ENCODE results near the gene NANS. TPM values are rescaled to one million over a fixed set of nuclear protein-coding genes. Genes with fewer than 3 reads are reported as not detected.

NANS gene
- total and polyA plus RNA-seq, 2 of the 13 experiments (the other 11 are each of a cell fraction or from before 2014, with no cell fraction given): 86.9 to 203 TPM

DNA sequence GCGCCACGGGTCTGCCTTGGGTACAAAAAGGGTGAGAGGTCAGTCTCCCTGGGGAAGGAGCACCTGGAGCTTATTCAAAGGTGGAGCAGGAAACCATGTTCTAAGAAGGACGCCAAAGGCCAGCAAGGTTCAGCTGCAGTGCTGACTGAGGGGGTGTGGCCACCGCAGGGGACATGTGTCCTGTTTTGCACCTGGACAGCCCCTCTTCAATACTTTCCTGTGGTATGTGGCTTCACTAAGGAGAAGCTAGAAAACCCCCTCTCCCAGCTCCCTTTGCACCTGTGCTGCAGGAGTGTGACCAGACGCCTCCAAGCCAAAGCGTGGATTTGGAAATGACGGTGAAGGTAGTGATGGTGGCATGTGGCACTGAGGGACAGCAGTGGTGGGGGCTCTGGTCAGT lies 38.9 kb downstream of the NANS start (continued):
- TF ChIP-seq, protein P1, sequence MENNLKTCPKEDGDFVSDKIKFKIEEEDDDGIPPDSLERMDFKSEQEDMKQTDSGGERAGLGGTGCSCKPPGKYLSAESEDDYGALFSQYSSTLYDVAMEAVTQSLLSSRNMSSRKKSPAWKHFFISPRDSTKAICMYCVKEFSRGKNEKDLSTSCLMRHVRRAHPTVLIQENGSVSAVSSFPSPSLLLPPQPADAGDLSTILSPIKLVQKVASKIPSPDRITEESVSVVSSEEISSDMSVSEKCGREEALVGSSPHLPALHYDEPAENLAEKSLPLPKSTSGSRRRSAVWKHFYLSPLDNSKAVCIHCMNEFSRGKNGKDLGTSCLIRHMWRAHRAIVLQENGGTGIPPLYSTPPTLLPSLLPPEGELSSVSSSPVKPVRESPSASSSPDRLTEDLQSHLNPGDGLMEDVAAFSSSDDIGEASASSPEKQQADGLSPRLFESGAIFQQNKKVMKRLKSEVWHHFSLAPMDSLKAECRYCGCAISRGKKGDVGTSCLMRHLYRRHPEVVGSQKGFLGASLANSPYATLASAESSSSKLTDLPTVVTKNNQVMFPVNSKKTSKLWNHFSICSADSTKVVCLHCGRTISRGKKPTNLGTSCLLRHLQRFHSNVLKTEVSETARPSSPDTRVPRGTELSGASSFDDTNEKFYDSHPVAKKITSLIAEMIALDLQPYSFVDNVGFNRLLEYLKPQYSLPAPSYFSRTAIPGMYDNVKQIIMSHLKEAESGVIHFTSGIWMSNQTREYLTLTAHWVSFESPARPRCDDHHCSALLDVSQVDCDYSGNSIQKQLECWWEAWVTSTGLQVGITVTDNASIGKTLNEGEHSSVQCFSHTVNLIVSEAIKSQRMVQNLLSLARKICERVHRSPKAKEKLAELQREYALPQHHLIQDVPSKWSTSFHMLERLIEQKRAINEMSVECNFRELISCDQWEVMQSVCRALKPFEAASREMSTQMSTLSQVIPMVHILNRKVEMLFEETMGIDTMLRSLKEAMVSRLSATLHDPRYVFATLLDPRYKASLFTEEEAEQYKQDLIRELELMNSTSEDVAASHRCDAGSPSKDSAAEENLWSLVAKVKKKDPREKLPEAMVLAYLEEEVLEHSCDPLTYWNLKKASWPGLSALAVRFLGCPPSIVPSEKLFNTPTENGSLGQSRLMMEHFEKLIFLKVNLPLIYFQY (CRISPR knock-in tag; IDR thresholded peaks at IDR 0.05; ENCODE audit: borderline replicate concordance): no peak
- TF ChIP-seq EED (CRISPR knock-in tag; IDR thresholded peaks at IDR 0.05): no peak
- no peak for TF ChIP-seq KLF16 (CRISPR knock-in tag; IDR thresholded peaks at IDR 0.05)
- no peak for TF ChIP-seq NFIC (IDR thresholded peaks at IDR 0.05; ENCODE audit: low read length)

- ATAC-seq: no peak
- TF ChIP-seq, protein P2, sequence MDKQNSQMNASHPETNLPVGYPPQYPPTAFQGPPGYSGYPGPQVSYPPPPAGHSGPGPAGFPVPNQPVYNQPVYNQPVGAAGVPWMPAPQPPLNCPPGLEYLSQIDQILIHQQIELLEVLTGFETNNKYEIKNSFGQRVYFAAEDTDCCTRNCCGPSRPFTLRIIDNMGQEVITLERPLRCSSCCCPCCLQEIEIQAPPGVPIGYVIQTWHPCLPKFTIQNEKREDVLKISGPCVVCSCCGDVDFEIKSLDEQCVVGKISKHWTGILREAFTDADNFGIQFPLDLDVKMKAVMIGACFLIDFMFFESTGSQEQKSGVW (CRISPR knock-in tag; IDR thresholded peaks at IDR 0.05; ENCODE audit: borderline replicate concordance): no peak
- TF ChIP-seq BRCA1 (CRISPR knock-in tag; IDR thresholded peaks at IDR 0.05) (no peak), ZNF121 (CRISPR knock-in tag; IDR thresholded peaks at IDR 0.05) (no peak), IRF2 (CRISPR knock-in tag; IDR thresholded peaks at IDR 0.05) (no peak), ZNF24 (IDR thresholded peaks at IDR 0.05) (no peak)
- no peak for FAIRE-seq
- Histone ChIP-seq H3K36me3 (replicated peaks in 1 of 2; ENCODE audit: control insufficient read depth in 1 of 2, insufficient read depth in 2 of 2, low read length in 2 of 2) (peaks cover 14 to 39% of the 10 kb centered on the region in 2 experiments), H3K9me3 (ENCODE audit: low read length) (no peaks in the 10 kb centered on the region), H3K4me2 (ENCODE audit: low read depth, low read length) (no peak overlapping the region), H3K27me3 (ENCODE audit: control insufficient read depth in 1 of 2, insufficient read depth in 2 of 2, low read length in 2 of 2) (no peaks in the 10 kb centered on the region), H4K20me1 (ENCODE audit: insufficient read depth, low read length) (no peaks in the 10 kb centered on the region), H3K79me2 (ENCODE audit: insufficient read depth, low read length) (no peaks in the 10 kb centered on the region), H2AFZ (ENCODE audit: low read length) (no peak overlapping the region), H3K9ac (ENCODE audit: insufficient read depth, low read depth, low read length) (no peak overlapping the region), H3K27ac (ENCODE audit: extremely low read length, insufficient read depth, low read length) (no peak overlapping the region), H3K4me3 (replicated peaks in 1 of 3; ENCODE audit: insufficient read depth in 1 of 3, low read depth in 2 of 3, low read length in 3 of 3) (no peak overlapping the region), H3K4me1 (ENCODE audit: insufficient read depth, low read length) (peaks cover 14% of the 10 kb centered on the region)
- DNase-seq (ENCODE audit: low spot score): no peak
- ChIA-PET POLR2A (no interaction called here), CTCF (ENCODE audit: low intra/inter-chr PET ratio, low total read pairs) (no interaction called here)
- BruUV-seq (replicated peaks): no TSS peak
- in situ Hi-C loops (cut with HindIII; ENCODE audit: extremely low pct_ligation_motif_present, low pct_unique_long_range_greater_than_20kb): no loop called here
- intact Hi-C loops (cut with micrococcal nuclease; ENCODE audit: unreplicated experiment): no loop called here
- WGBS (ENCODE audit: low lambda C conversion rate): 90% methylated on average over 5 of the region's 5 CpGs
Observed at GRCh38 chr9:98096091-98096490, 39.6 kb downstream of the NANS start.

Data from HepG2 (cell line).